Endothelial cell (in vitro differentiated cells): Measurements from ENCODE around the gene GATAD2B. TPM values are rescaled to one million over a fixed set of nuclear protein-coding genes. Genes with fewer than 3 reads are reported as not detected.

Experiments
- DNase-seq: peaks from one replicate; pipeline ENCODE4 v3.0.0; 2021; ENCODE audit warnings: low spot score
- H3K27ac Mint-ChIP-seq: one replicate; pipeline ENCODE4 v1.8.0; 2021; ENCODE audit warnings: mixed read lengths, inconsistent platforms; ENCODE audit not compliant: unreplicated experiment
- H3K27me3 Mint-ChIP-seq: one replicate; pipeline ENCODE4 v1.8.0; 2021; ENCODE audit warnings: mild to moderate bottlenecking, moderate library complexity, mixed read lengths, inconsistent platforms; ENCODE audit not compliant: unreplicated experiment
- H3K36me3 Mint-ChIP-seq: one replicate; pipeline ENCODE4 v1.8.0; 2021; ENCODE audit warnings: mild to moderate bottlenecking, low read depth, mixed read lengths, inconsistent platforms; ENCODE audit not compliant: unreplicated experiment
- H3K4me1 Mint-ChIP-seq: one replicate; pipeline ENCODE4 v1.8.0; 2021; ENCODE audit warnings: mild to moderate bottlenecking, mixed read lengths, inconsistent platforms; ENCODE audit not compliant: unreplicated experiment
- H3K4me3 Mint-ChIP-seq: one replicate; pipeline ENCODE4 v1.8.0; 2021; ENCODE audit warnings: mild to moderate bottlenecking, mixed read lengths, inconsistent platforms; ENCODE audit not compliant: unreplicated experiment
- H3K9me3 Mint-ChIP-seq: one replicate; pipeline ENCODE4 v1.8.0; 2021; ENCODE audit warnings: mixed read lengths, inconsistent platforms; ENCODE audit not compliant: unreplicated experiment
- CTCF ChIP-seq: fragments of 200-600 bp; sonication (generic); IDR thresholded peaks from one replicate; pipeline ENCODE4 v1.5.0; 2021; ENCODE audit warnings: antibody characterized with exemption; ENCODE audit not compliant: unreplicated experiment
- total RNA-seq: library from RNA; stranded (reverse); fragmentation: NEBNext Ultra II Directional; extraction: Animal tissue kit (Norgen Biotek cat#: 25700); gene quantifications from one replicate; pipeline ENCODE4 v1.2.1, GENCODE V29; 2021; ENCODE audit not compliant: unreplicated experiment

GATAD2B gene
- total RNA-seq, 1 donor from 2014 or later, result 45.4 TPM

- H3K27ac Mint-ChIP-seq, result no peak overlapping the region
Measured at GRCh38 chr1:153951183-153951582, 28.4 kb upstream of the GATAD2B start.

GRCh38 chr1:153946622-153947241, 24.0 kb upstream of the GATAD2B start, which contains the start of gene DENND4B:
DENND4B (minus strand) TSS chr1:153946718; CDS start chr1:153944374, 2,344 bp downstream.
- peak within 1 kb of the TSS; percentile 97 for H3K4me3 Mint-ChIP-seq
- H3K9me3 Mint-ChIP-seq, result no peaks in the 10 kb centered on the region
- peaks cover 18% of the 10 kb centered on the region for H3K4me1 Mint-ChIP-seq
- peaks cover 15% of the 10 kb centered on the region for H3K27me3 Mint-ChIP-seq
- H3K36me3 Mint-ChIP-seq, result peaks cover 21% of the 10 kb centered on the region
- peak within 1 kb of the TSS; percentile 74 for H3K27ac Mint-ChIP-seq
- TF ChIP-seq CTCF, result peak; percentile 89
- DNase-seq, result peak; percentile 85

More at GRCh38 chr1:153951183-153951582, 28.4 kb upstream of the GATAD2B start:
- DNase-seq, result no peak
- Mint-ChIP-seq H3K4me1 (peaks cover 12% of the 10 kb centered on the region), H3K27me3 (peaks cover 10% of the 10 kb centered on the region), H3K9me3 (no peaks in the 10 kb centered on the region), H3K4me3 (peak overlapping the region; percentile 66), H3K36me3 (peaks cover 36% of the 10 kb centered on the region)
- TF ChIP-seq CTCF, result no peak

- H3K4me3 Mint-ChIP-seq, result peak overlapping the region; percentile 97
- DNase-seq, result peak; percentile 65
- peaks cover 15% of the 10 kb centered on the region for H3K27me3 Mint-ChIP-seq
- peaks cover 18% of the 10 kb centered on the region for H3K4me1 Mint-ChIP-seq
- H3K9me3 Mint-ChIP-seq, result no peaks in the 10 kb centered on the region
- H3K27ac Mint-ChIP-seq, result no peak overlapping the region
- H3K36me3 Mint-ChIP-seq, result peaks cover 14% of the 10 kb centered on the region
- TF ChIP-seq CTCF, result no peak
Measured at GRCh38 chr1:153945795-153946621, 23.2 kb upstream of the GATAD2B start.

GRCh38 chr1:153945131-153945794, 22.5 kb upstream of the GATAD2B start:
- peaks cover 18% of the 10 kb centered on the region for H3K4me1 Mint-ChIP-seq
- peak overlapping the region; percentile 74 for H3K27ac Mint-ChIP-seq
- no peak for DNase-seq
- H3K36me3 Mint-ChIP-seq, result peaks cover 11% of the 10 kb centered on the region
- no peaks in the 10 kb centered on the region for H3K9me3 Mint-ChIP-seq
- peaks cover 16% of the 10 kb centered on the region for H3K27me3 Mint-ChIP-seq
- no peak for TF ChIP-seq CTCF
- peak overlapping the region; percentile 97 for H3K4me3 Mint-ChIP-seq
